Loucy (cell line): ENCODE data around the gene PRADC1.

Source experiments
- H2AFZ ChIP-seq: fragments of 200-600 bp; sonication (generic); 2 replicates; pipeline ENCODE4 v1.6.0; 2016; ENCODE audit warnings: antibody characterized with exemption, mild to moderate bottlenecking, low read length, moderate library complexity
- H3F3A ChIP-seq: fragments of 200-600 bp; 2 replicates; pipeline ENCODE4 v1.6.0; 2016; ENCODE audit warnings: antibody characterized with exemption, low read depth, mild to moderate bottlenecking
- H3K27me3 ChIP-seq: fragments of 200-600 bp; sonication (generic); 2 replicates; pipeline ENCODE4 v1.6.1; 2014; ENCODE audit warnings: low read length, mild to moderate bottlenecking; ENCODE audit not compliant: insufficient read depth, poor library complexity, severe bottlenecking
- H3K36me3 ChIP-seq: fragments of 200-600 bp; sonication (generic); 2 replicates; pipeline ENCODE4 v1.6.1; 2016; ENCODE audit warnings: low read length; ENCODE audit not compliant: insufficient read depth
- H3K4me1 ChIP-seq: fragments of 200-600 bp; sonication (generic); 2 replicates; pipeline ENCODE4 v1.5.1; 2014; ENCODE audit warnings: low read length, mild to moderate bottlenecking; ENCODE audit not compliant: insufficient read depth, poor library complexity, severe bottlenecking
- H3K4me2 ChIP-seq: fragments of 200-600 bp; sonication (generic); 2 replicates; pipeline ENCODE4 v1.6.0; 2014; ENCODE audit warnings: antibody characterized with exemption, low read length, low read depth, mild to moderate bottlenecking; ENCODE audit not compliant: poor library complexity, severe bottlenecking
- H3K4me3 ChIP-seq: fragments of 200-600 bp; sonication (generic); 2 replicates; pipeline ENCODE4 v1.5.1; 2014; ENCODE audit warnings: low read length, mild to moderate bottlenecking, mixed read lengths; ENCODE audit not compliant: poor library complexity, severe bottlenecking
- H3K79me2 ChIP-seq: fragments of 200-600 bp; sonication (generic); 2 replicates; pipeline ENCODE4 v1.6.1; 2014; ENCODE audit warnings: low read length; ENCODE audit not compliant: insufficient read depth
- H3K9ac ChIP-seq: fragments of 200-600 bp; sonication (generic); 2 replicates; pipeline ENCODE4 v1.6.0; 2014; ENCODE audit warnings: mild to moderate bottlenecking, low read depth, low read length, moderate library complexity; ENCODE audit not compliant: poor library complexity, severe bottlenecking
- H3K9me2 ChIP-seq: fragments of 200-600 bp; sonication (generic); replicated peaks from 2 replicates; pipeline ENCODE4 v1.6.1; 2016; ENCODE audit warnings: low read depth, low read length, mixed read lengths
- H3K9me3 ChIP-seq: fragments of 200-600 bp; sonication (generic); 2 replicates; pipeline ENCODE4 v1.6.1; 2014; ENCODE audit warnings: mild to moderate bottlenecking, antibody characterized with exemption, low read length, low read depth; ENCODE audit not compliant: insufficient read depth
- H4K20me1 ChIP-seq: fragments of 200-600 bp; sonication (generic); 2 replicates; pipeline ENCODE4 v1.6.0; 2014; ENCODE audit warnings: antibody characterized with exemption, low read length, mild to moderate bottlenecking; ENCODE audit not compliant: insufficient read depth, poor library complexity, severe bottlenecking
- CTCF ChIP-seq: fragments of 200-600 bp; sonication (generic); conservative IDR thresholded peaks from 2 replicates; pipeline ENCODE4 v1.5.1; 2014; ENCODE audit warnings: mild to moderate bottlenecking, antibody characterized with exemption, low read length
- EZH2phosphoT487 ChIP-seq: fragments of 200-600 bp; IDR thresholded peaks from 2 replicates; pipeline ENCODE4 v1.6.1; 2018; ENCODE audit warnings: antibody characterized with exemption, mild to moderate bottlenecking, moderate library complexity, borderline replicate concordance

PRADC1 gene

GRCh38 chr2:73253400-73253799, 20.4 kb upstream of the PRADC1 start:
- no peak for TF ChIP-seq CTCF
- TF ChIP-seq EZH2phosphoT487 = no peak
- Histone ChIP-seq H3K4me2 (no peak overlapping the region), H4K20me1 (no peaks in the 10 kb centered on the region), H2AFZ (no peak overlapping the region), H3K4me3 (no peak overlapping the region), H3F3A (no peaks in the 10 kb centered on the region), H3K36me3 (peaks cover 72% of the 10 kb centered on the region; the same call in 1 of the 2 replicates), H3K9ac (no peak overlapping the region), H3K79me2 (no peaks in the 10 kb centered on the region), H3K9me2 (no peaks in the 10 kb centered on the region), H3K9me3 (no peaks in the 10 kb centered on the region), H3K4me1 (no peaks in the 10 kb centered on the region), H3K27me3 (no peaks in the 10 kb centered on the region)

GRCh38 chr2:73252238-73253027, 19.4 kb upstream of the PRADC1 start:
- H2AFZ ChIP-seq = no peak overlapping the region
- H4K20me1 ChIP-seq = peaks cover 2% of the 10 kb centered on the region
- H3K9me2 ChIP-seq = no peaks in the 10 kb centered on the region
- H3K4me1 ChIP-seq = no peaks in the 10 kb centered on the region
- no peak overlapping the region for H3K4me3 ChIP-seq
- no peak overlapping the region for H3K4me2 ChIP-seq
- H3K79me2 ChIP-seq = peaks cover 2% of the 10 kb centered on the region; the same call in 1 of the 2 replicates
- H3K27me3 ChIP-seq = no peaks in the 10 kb centered on the region
- no peaks in the 10 kb centered on the region for H3F3A ChIP-seq
- H3K36me3 ChIP-seq = peaks cover 80% of the 10 kb centered on the region; the same call in 1 of the 2 replicates
- no peaks in the 10 kb centered on the region for H3K9me3 ChIP-seq
- no peak overlapping the region for H3K9ac ChIP-seq
- TF ChIP-seq CTCF = no peak
- no peak for TF ChIP-seq EZH2phosphoT487

- Histone ChIP-seq H3K79me2 (peaks cover 6% of the 10 kb centered on the region; the same call in 1 of the 2 replicates), H3K9me2 (no peaks in the 10 kb centered on the region), H3K4me1 (no peaks in the 10 kb centered on the region), H2AFZ (no peak overlapping the region), H3K9me3 (no peaks in the 10 kb centered on the region), H4K20me1 (peaks cover 12% of the 10 kb centered on the region), H3K4me3 (no peak overlapping the region), H3K36me3 (peaks cover 93% of the 10 kb centered on the region; the same call in 1 of the 2 replicates), H3F3A (no peaks in the 10 kb centered on the region), H3K9ac (no peak overlapping the region), H3K4me2 (no peak overlapping the region), H3K27me3 (no peaks in the 10 kb centered on the region)
- no peak for TF ChIP-seq EZH2phosphoT487
- no peak for TF ChIP-seq CTCF
These were observed 18.1 kb upstream of the PRADC1 start for GRCh38 chr2:73250872-73251846.
